HepG2 (cell line): Measurements from ENCODE around the gene CCDC33. TPM values are rescaled to one million over a fixed set of nuclear protein-coding genes. Genes with fewer than 3 reads are reported as not detected.
A peak's percentile ranks its signal among the peaks of the same experiment; 100 is the strongest.

ENCODE experiments used
- BCL6 ChIP-seq: IDR thresholded peaks from 2 replicates; pipeline ENCODE4 v1.6.1; 2016; ENCODE audit warnings: missing genetic modification reagents, missing compliant biosample characterization
- FOXM1 ChIP-seq: sonication (generic); formaldehyde crosslinking; IDR thresholded peaks from 2 replicates; pipeline ENCODE4 v1.5.0; 2020; ENCODE audit warnings: missing genetic modification reagents
- HMG20A ChIP-seq: IDR thresholded peaks from 2 replicates; pipeline ENCODE4 v1.6.1; 2016; ENCODE audit warnings: borderline replicate concordance
- JDP2 ChIP-seq: sonication (generic); formaldehyde crosslinking; IDR thresholded peaks from 2 replicates; pipeline ENCODE4 v1.8.1; 2022; ENCODE audit warnings: missing genetic modification reagents, borderline replicate concordance
- KDM1A ChIP-seq: IDR thresholded peaks from 2 replicates; pipeline ENCODE4 v1.6.1; 2016; ENCODE audit warnings: missing compliant biosample characterization
- KLF6 ChIP-seq: IDR thresholded peaks from 2 replicates; pipeline ENCODE4 v1.8.0; 2016; ENCODE audit warnings: missing biosample characterization, missing genetic modification reagents
- NFIB ChIP-seq: sonication (generic); formaldehyde crosslinking; IDR thresholded peaks from 2 replicates; pipeline ENCODE4 v1.9.0; 2021; ENCODE audit warnings: missing genetic modification reagents, mild to moderate bottlenecking, borderline replicate concordance
- NFYB ChIP-seq: sonication (generic); formaldehyde crosslinking; IDR thresholded peaks from 2 replicates; pipeline ENCODE4 v1.4.0; 2020; ENCODE audit warnings: missing genetic modification reagents
- NKX3-1 ChIP-seq: sonication (generic); formaldehyde crosslinking; IDR thresholded peaks from 2 replicates; pipeline ENCODE4 v1.5.0; 2020; ENCODE audit warnings: missing genetic modification reagents
- NPAS2 ChIP-seq: sonication (generic); formaldehyde crosslinking; IDR thresholded peaks from 2 replicates; pipeline ENCODE4 v1.8.0; 2022; ENCODE audit warnings: mild to moderate bottlenecking, missing genetic modification reagents, borderline replicate concordance
- POLR2G ChIP-seq: fragments of 200-400 bp; formaldehyde crosslinking; IDR thresholded peaks from 2 replicates; pipeline ENCODE4 v1.6.1; 2018; ENCODE audit warnings: mild to moderate bottlenecking, low read depth, low read length, moderate library complexity
- RFX5 ChIP-seq: IDR thresholded peaks from 2 replicates; pipeline ENCODE4 v1.6.1; 2011; ENCODE audit warnings: low read depth, low read length, improper control_type of control experiment
- SAFB2 ChIP-seq: sonication (generic); formaldehyde crosslinking; IDR thresholded peaks from 2 replicates; pipeline ENCODE4 v1.5.1; 2020; ENCODE audit warnings: missing genetic modification reagents, low read depth, mild to moderate bottlenecking, borderline replicate concordance
- SIN3A ChIP-seq: IDR thresholded peaks from 2 replicates; pipeline ENCODE4 v1.6.1; 2011; ENCODE audit warnings: low read depth, mild to moderate bottlenecking, control low read depth, low read length, borderline replicate concordance
- SKIL ChIP-seq: sonication (generic); formaldehyde crosslinking; IDR thresholded peaks from 2 replicates; pipeline ENCODE4 v1.8.0; 2022; ENCODE audit warnings: missing genetic modification reagents, mild to moderate bottlenecking, moderate library complexity, borderline replicate concordance
- TBX3 ChIP-seq: fragments of 450-650 bp; IDR thresholded peaks from 2 replicates; pipeline ENCODE4 v1.6.1; 2017; ENCODE audit warnings: antibody characterized with exemption, mild to moderate bottlenecking, inconsistent platforms, borderline replicate concordance
- USF2 ChIP-seq, 2 experiments: sonication (generic) in 1 of 2; formaldehyde crosslinking in 1 of 2; IDR thresholded peaks; 2 replicates each; pipeline versions ENCODE4 v1.5.1 to v1.6.1; 2011 to 2020; ENCODE audit warnings: borderline replicate concordance in 1 of 2, low read depth in 1 of 2, low read length in 1 of 2, mild to moderate bottlenecking in 1 of 2, missing genetic modification reagents in 1 of 2, moderate library complexity in 1 of 2
- ZFP82 ChIP-seq: sonication (generic); formaldehyde crosslinking; IDR thresholded peaks from 2 replicates; pipeline ENCODE4 v1.5.1; 2020; ENCODE audit warnings: mild to moderate bottlenecking, missing genetic modification reagents, borderline replicate concordance
- ZMYM2 ChIP-seq: sonication (generic); formaldehyde crosslinking; IDR thresholded peaks from 2 replicates; pipeline ENCODE4 v1.8.0; 2022; ENCODE audit warnings: mild to moderate bottlenecking, missing genetic modification reagents
- ZNF124 ChIP-seq: sonication (generic); formaldehyde crosslinking; IDR thresholded peaks from 2 replicates; pipeline ENCODE4 v1.4.0; 2020; ENCODE audit warnings: missing genetic modification reagents
- ZNF225 ChIP-seq: sonication (generic); formaldehyde crosslinking; IDR thresholded peaks from 2 replicates; pipeline ENCODE4 v1.4.0; 2020; ENCODE audit warnings: mild to moderate bottlenecking, missing genetic modification reagents
- ZNF24 ChIP-seq: fragments of 450-650 bp; IDR thresholded peaks from 2 replicates; pipeline ENCODE4 v1.6.1; 2017; ENCODE audit warnings: antibody characterized with exemption, mild to moderate bottlenecking
- ZNF362 ChIP-seq: sonication (generic); formaldehyde crosslinking; IDR thresholded peaks from 2 replicates; pipeline ENCODE4 v1.4.0; 2020; ENCODE audit warnings: missing genetic modification reagents, mild to moderate bottlenecking, borderline replicate concordance
- ZNF558 ChIP-seq: sonication (generic); formaldehyde crosslinking; IDR thresholded peaks from 2 replicates; pipeline ENCODE4 v1.9.0; 2022; ENCODE audit warnings: mild to moderate bottlenecking, missing genetic modification reagents, borderline replicate concordance
- ZNF782 ChIP-seq: sonication (generic); formaldehyde crosslinking; IDR thresholded peaks from 2 replicates; pipeline ENCODE4 v1.4.0; 2020; ENCODE audit warnings: missing genetic modification reagents, mild to moderate bottlenecking, borderline replicate concordance
- ZNF850 ChIP-seq: sonication (generic); formaldehyde crosslinking; conservative IDR thresholded peaks from 2 replicates; pipeline ENCODE4 v1.9.0; 2021; ENCODE audit warnings: mild to moderate bottlenecking, missing genetic modification reagents
- polyA plus RNA-seq, 8 experiments: library from polyadenylated mRNA; depleted of rRNA in 3 of 8; stranded (reverse) in 7 of 8; unstranded in 1 of 8; fragments of >200 nt; fragmentation: Illumina TruSeq in 4 of 8; extraction: Trizol in 4 of 8; gene quantifications; 2 replicates each; pipeline versions ENCODE4 v1.2.1 to v1.2.3, GENCODE V29; 2011 to 2016; ENCODE audit warnings: low read depth in 4 of 8, missing spikeins in 1 of 8, mixed read lengths in 1 of 8; ENCODE audit not compliant: insufficient read depth in 1 of 8
- total RNA-seq, 5 experiments: library from RNA; depleted of rRNA; stranded (reverse); fragments of >200 nt; fragmentation: Illumina TruSeq; extraction: Trizol; gene quantifications; 2 replicates each; pipeline ENCODE4 v1.2.3, GENCODE V29; 2016; ENCODE audit warnings: low read depth in 1 of 5

The CCDC33 gene
- total and polyA plus RNA-seq, 2 of the 13 experiments (the other 11 are each of a cell fraction or from before 2014, with no cell fraction given): 0.30 TPM; not detected in 1

- TF ChIP-seq ZNF782 (CRISPR knock-in tag): peak; percentile 59; the same call in 1 of the 2 replicates
- TF ChIP-seq FOXM1 (CRISPR knock-in tag): no peak
- TF ChIP-seq JDP2 (CRISPR knock-in tag): no peak
- no peak for TF ChIP-seq ZNF558 (CRISPR knock-in tag)
- TF ChIP-seq ZNF362 (CRISPR knock-in tag): peak; percentile 81
- no peak for TF ChIP-seq KLF6
- TF ChIP-seq USF2 (IDR thresholded peaks at IDR 0.05; ENCODE audit: low read depth, low read length): no peak
- TF ChIP-seq USF2 (CRISPR knock-in tag; IDR thresholded peaks at IDR 0.05; ENCODE audit: borderline replicate concordance): no peak
- no peak for TF ChIP-seq SIN3A
- TF ChIP-seq BCL6 (CRISPR knock-in tag): peak; percentile 75
- peak; percentile 68 for TF ChIP-seq POLR2G
- no peak for TF ChIP-seq ZNF850 (CRISPR knock-in tag)
- no peak for TF ChIP-seq RFX5
- no peak for TF ChIP-seq TBX3
- no peak for TF ChIP-seq HMG20A (CRISPR knock-in tag)
- TF ChIP-seq SKIL (CRISPR knock-in tag): no peak
- 0 out of 2 replicates have a peak, but pooled peaks have one; percentile 17 for TF ChIP-seq SAFB2 (CRISPR knock-in tag)
- TF ChIP-seq NFYB (CRISPR knock-in tag): no peak
- TF ChIP-seq ZNF124 (CRISPR knock-in tag): no peak
- no peak for TF ChIP-seq ZNF225 (CRISPR knock-in tag)
- no peak for TF ChIP-seq NFIB
- TF ChIP-seq ZNF24: no peak
- TF ChIP-seq ZFP82 (CRISPR knock-in tag): no peak
- no peak for TF ChIP-seq NPAS2 (CRISPR knock-in tag)
- TF ChIP-seq KDM1A: no peak
- no peak for TF ChIP-seq NKX3-1 (CRISPR knock-in tag)
- 0 out of 2 replicates have a peak, but pooled peaks have one; percentile 19 for TF ChIP-seq ZMYM2
Measured at GRCh38 chr15:74365598-74366445, 129.7 kb downstream of the CCDC33 start (continued).
